ENCODE data around the gene ZNF2. TPM values are rescaled to one million over a fixed set of nuclear protein-coding genes. Genes with fewer than 3 reads are reported as not detected.

The ZNF2 gene
- total and polyA plus RNA-seq, 2 of the 13 experiments (the other 11 are each of a cell fraction or from before 2014, with no cell fraction given): 4.3 to 6.1 TPM

DNA sequence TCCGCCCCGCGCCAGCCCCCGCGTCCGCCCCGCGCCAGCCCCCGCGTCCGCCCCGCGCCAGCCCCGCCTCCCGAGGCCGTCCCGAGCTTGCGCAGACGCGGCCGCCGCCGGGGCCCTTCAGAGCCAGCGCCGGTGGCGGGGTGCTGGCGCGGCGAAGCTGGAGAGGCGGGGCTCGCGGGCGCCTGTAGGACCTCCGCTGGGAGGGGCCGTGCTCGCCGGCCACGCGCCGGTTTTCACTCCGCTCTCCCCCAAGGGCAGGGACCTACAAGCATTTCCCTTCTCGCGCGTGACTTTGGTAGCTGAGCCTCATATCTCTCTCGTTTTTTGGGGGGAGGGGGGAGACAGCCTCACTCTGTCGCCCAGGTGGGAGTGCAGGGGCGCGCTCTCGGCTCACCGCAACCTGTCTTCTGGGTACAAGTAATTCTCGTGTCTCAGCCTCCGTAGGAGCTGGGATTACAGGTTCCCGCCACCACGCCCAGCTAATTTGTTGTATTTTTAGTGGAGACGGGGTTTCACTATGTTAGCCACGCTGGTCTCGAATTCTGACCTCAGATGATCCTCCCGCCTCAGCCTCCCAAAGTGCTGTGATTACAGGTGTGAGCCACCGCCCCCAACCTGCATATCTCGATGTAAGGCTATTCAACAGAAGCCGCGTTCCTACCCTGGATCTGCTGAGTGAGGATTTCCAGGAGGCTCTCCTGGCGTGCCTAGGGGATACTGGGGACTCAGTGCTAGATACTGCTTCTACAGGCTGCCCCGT lies 5.7 kb upstream of the ZNF2 start, which contains the start of gene ZNF514 (continued):
- no peak for TF ChIP-seq TCF7L2 (IDR thresholded peaks at IDR 0.05; ENCODE audit: low read depth, low read length)
- peak; percentile 30; the same call in 1 of the 2 replicates for TF ChIP-seq ZNF441 (CRISPR knock-in tag; IDR thresholded peaks at IDR 0.05; ENCODE audit: borderline replicate concordance)
- TF ChIP-seq, protein P1, sequence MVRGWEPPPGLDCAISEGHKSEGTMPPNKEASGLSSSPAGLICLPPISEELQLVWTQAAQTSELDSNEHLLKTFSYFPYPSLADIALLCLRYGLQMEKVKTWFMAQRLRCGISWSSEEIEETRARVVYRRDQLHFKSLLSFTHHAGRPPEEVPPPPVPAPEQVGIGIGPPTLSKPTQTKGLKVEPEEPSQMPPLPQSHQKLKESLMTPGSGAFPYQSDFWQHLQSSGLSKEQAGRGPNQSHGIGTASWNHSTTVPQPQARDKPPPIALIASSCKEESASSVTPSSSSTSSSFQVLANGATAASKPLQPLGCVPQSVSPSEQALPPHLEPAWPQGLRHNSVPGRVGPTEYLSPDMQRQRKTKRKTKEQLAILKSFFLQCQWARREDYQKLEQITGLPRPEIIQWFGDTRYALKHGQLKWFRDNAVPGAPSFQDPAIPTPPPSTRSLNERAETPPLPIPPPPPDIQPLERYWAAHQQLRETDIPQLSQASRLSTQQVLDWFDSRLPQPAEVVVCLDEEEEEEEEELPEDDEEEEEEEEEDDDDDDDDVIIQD (CRISPR knock-in tag; IDR thresholded peaks at IDR 0.05; ENCODE audit: low read depth): no peak
- TF ChIP-seq, protein P2, sequence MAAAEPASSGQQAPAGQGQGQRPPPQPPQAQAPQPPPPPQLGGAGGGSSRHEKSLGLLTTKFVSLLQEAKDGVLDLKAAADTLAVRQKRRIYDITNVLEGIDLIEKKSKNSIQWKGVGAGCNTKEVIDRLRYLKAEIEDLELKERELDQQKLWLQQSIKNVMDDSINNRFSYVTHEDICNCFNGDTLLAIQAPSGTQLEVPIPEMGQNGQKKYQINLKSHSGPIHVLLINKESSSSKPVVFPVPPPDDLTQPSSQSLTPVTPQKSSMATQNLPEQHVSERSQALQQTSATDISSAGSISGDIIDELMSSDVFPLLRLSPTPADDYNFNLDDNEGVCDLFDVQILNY (CRISPR knock-in tag; conservative IDR thresholded peaks at IDR 0.05): no peak
- TF ChIP-seq FOXO1 (CRISPR knock-in tag; IDR thresholded peaks at IDR 0.05): no peak

DNA sequence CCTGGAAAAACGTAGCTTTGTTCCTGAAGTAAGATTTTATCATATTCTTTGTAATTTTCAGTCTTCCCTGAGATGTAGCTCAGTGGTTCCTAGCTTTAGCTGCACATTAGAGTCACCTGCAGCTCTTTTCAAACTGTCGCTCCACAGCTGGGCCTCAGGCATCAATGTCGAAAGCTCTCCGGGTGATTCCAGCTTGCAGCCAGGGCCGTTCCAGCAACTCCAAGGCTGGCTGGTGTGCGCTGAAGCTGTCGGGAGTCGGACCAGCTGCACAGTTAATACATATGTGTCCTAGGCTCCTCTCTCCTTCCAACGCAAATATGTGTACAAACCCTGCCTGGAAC lies 609 bp upstream of the ZNF2 start:
- ChIA-PET CTCF (ENCODE audit: low intra/inter-chr PET ratio, low total read pairs) (no interaction called here), POLR2A (interaction anchor here (0.7 to 3.6 kb wide), 11 partner anchors 8 to 238 kb away, joined by 3 to 48 read pairs (median 4); partner anchors contain the start of genes FAHD2A, MRPS5 and ZNF892)
- Histone ChIP-seq H3K9ac (ENCODE audit: insufficient read depth, low read depth, low read length) (peak overlapping the region; percentile 95), H3K27me3 (ENCODE audit: control insufficient read depth in 1 of 2, insufficient read depth in 2 of 2, low read length in 2 of 2) (no peaks in the 10 kb centered on the region; a peak in 1 of 5 replicates), H3K9me3 (ENCODE audit: low read length) (no peaks in the 10 kb centered on the region), H2AFZ (ENCODE audit: low read length) (peak overlapping the region; percentile 99), H3K79me2 (ENCODE audit: insufficient read depth, low read length) (peaks cover 22% of the 10 kb centered on the region), H3K27ac (ENCODE audit: extremely low read length, insufficient read depth, low read length) (peak overlapping the region; percentile 94), H3K4me1 (ENCODE audit: insufficient read depth, low read length) (peaks cover 28% of the 10 kb centered on the region), H4K20me1 (ENCODE audit: insufficient read depth, low read length) (no peaks in the 10 kb centered on the region), H3K36me3 (replicated peaks in 1 of 2; ENCODE audit: control insufficient read depth in 1 of 2, insufficient read depth in 2 of 2, low read length in 2 of 2) (no peaks in the 10 kb centered on the region), H3K4me2 (ENCODE audit: low read depth, low read length) (peak overlapping the region; percentile 86), H3K4me3 (replicated peaks in 1 of 3; ENCODE audit: insufficient read depth in 1 of 3, low read depth in 2 of 3, low read length in 3 of 3) (peak overlapping the region; percentile 82 to 98 (median 91))
- no peak for FAIRE-seq
- TSS peak; percentile 90 for BruUV-seq (replicated peaks)
- in situ Hi-C loops (cut with HindIII; ENCODE audit: extremely low pct_ligation_motif_present, low pct_unique_long_range_greater_than_20kb) (no loop called here), intact Hi-C loops (cut with micrococcal nuclease; ENCODE audit: unreplicated experiment) (loop anchor here (1.0 to 2.0 kb wide), 2 partner anchors 44 to 237 kb away; partner anchors contain the start of genes FAHD2A and MRPS5)
- ATAC-seq: no peak
- WGBS (ENCODE audit: low lambda C conversion rate): under 1% methylated on average over 8 of the region's 9 CpGs
- DNase-seq (ENCODE audit: low spot score): no peak
- no peak for TF ChIP-seq ZNF441 (CRISPR knock-in tag; IDR thresholded peaks at IDR 0.05; ENCODE audit: borderline replicate concordance)
- no peak for TF ChIP-seq RFX3 (CRISPR knock-in tag; IDR thresholded peaks at IDR 0.05)
- TF ChIP-seq PHF20 (CRISPR knock-in tag; IDR thresholded peaks at IDR 0.05): no peak
- no peak for TF ChIP-seq SIN3B (IDR thresholded peaks at IDR 0.05; ENCODE audit: low read length)
- TF ChIP-seq ZFY (CRISPR knock-in tag; IDR thresholded peaks at IDR 0.05): peak; percentile 88; the same call in 1 of the 2 replicates
- TF ChIP-seq KMT2A (CRISPR knock-in tag; IDR thresholded peaks at IDR 0.05): no peak
- TF ChIP-seq HNF1B (CRISPR knock-in tag; IDR thresholded peaks at IDR 0.05): no peak
- TF ChIP-seq, protein P3, sequence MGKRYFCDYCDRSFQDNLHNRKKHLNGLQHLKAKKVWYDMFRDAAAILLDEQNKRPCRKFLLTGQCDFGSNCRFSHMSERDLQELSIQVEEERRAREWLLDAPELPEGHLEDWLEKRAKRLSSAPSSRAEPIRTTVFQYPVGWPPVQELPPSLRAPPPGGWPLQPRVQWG (CRISPR knock-in tag; IDR thresholded peaks at IDR 0.05; ENCODE audit: borderline replicate concordance, low read depth): no peak
- peak; percentile 37; the same call in 1 of the 2 replicates for TF ChIP-seq ZNF800 (CRISPR knock-in tag; IDR thresholded peaks at IDR 0.05)
- no peak for TF ChIP-seq ZNF724P (CRISPR knock-in tag; IDR thresholded peaks at IDR 0.05; ENCODE audit: borderline replicate concordance)
- TF ChIP-seq MEF2D (CRISPR knock-in tag; IDR thresholded peaks at IDR 0.05): no peak
- 0 out of 2 replicates have a peak, but pooled peaks have one; percentile 21 for TF ChIP-seq ZNF558 (CRISPR knock-in tag; IDR thresholded peaks at IDR 0.05; ENCODE audit: borderline replicate concordance)

All from HepG2 (cell line).